Adrenal gland (tissue), 12 donors: Measurements from ENCODE around the gene RIMBP3C. TPM values are rescaled to one million over a fixed set of nuclear protein-coding genes. Genes with fewer than 3 reads are reported as not detected.
"Not testable (repeated sequence)": the region's sequence is repeated elsewhere in the genome, so short reads cannot be mapped to it uniquely, and the experiment has no call there.

ENCODE experiments used
- DNase-seq, 7 donors: peaks; one replicate each; pipeline ENCODE4 v3.0.0-alpha.2; 2019 to 2020
- H3K27ac ChIP-seq, 5 donors: fragments of 200-600 bp; sonication (generic) in 4 of 5; 1 replicate in 3 of 5; 2 replicates in 2 of 5; pipeline versions ENCODE4 v1.5.1 to v1.8.0; 2016 to 2020; ENCODE audit warnings: mild to moderate bottlenecking in 1 of 5
- H3K27me3 ChIP-seq: fragments of 200-600 bp; 2 replicates; pipeline ENCODE4 v1.8.0; 2021
- H3K36me3 ChIP-seq, 2 donors: fragments of 200-600 bp; replicated peaks in 1 of 2; 1 replicate in 1 of 2; 2 replicates in 1 of 2; pipeline versions ENCODE4 v1.5.1 to v1.8.0; 2018 to 2022
- H3K4me1 ChIP-seq, 2 donors: fragments of 200-600 bp; replicated peaks in 1 of 2; 1 replicate in 1 of 2; 2 replicates in 1 of 2; pipeline versions ENCODE4 v1.5.1 to v1.8.0; 2018 to 2021
- H3K4me3 ChIP-seq, 4 donors: fragments of 200-600 bp; sonication (generic) in 3 of 4; one replicate each; pipeline ENCODE4 v1.5.1; 2016 to 2018
- H3K9me3 ChIP-seq, 3 donors: fragments of 200-600 bp; sonication (generic) in 1 of 3; replicated peaks in 1 of 3; 1 replicate in 2 of 3; 2 replicates in 1 of 3; pipeline versions ENCODE4 v1.5.1 to v1.8.0; 2016 to 2021
- POLR2A ChIP-seq, 2 donors: fragments of 450-650 bp; IDR thresholded peaks; one replicate each; pipeline ENCODE4 v1.6.1; 2017; ENCODE audit warnings: antibody characterized with exemption in 2 of 2, mild to moderate bottlenecking in 2 of 2, moderate library complexity in 1 of 2
- WGBS, 4 donors: extraction: QIAGEN DNeasy Blood & Tissue Kit in 2 of 4; methylation state at CpG; one replicate each; pipeline versions ENCODE4 v1.1.5 to v1.1.7; 2013 to 2017; 5-methylcytosine and 5-hydroxymethylcytosine counted together
- intact Hi-C, 2 donors: fragments of 100-400 bp; cut with DNase I; formaldehyde crosslinking; loops; one replicate each; pipeline versions ENCODE4 v1.14.1 to v1.15.0; 2022 to 2023
- polyA plus RNA-seq, 3 donors: library from polyadenylated mRNA; stranded (reverse); fragments of 200-250 nt in 2 of 3; fragments of 350-450 nt in 1 of 3; fragmentation: Illumina TruSeq in 1 of 3; extraction: RNeasy Lipid Tissue Mini Kit (QIAGEN cat#74804) in 1 of 3; gene quantifications; one replicate each; pipeline ENCODE4 v1.2.3, GENCODE V29; 2013 to 2014
- total RNA-seq, 9 donors: library from RNA; depleted of rRNA in 4 of 9; stranded (reverse); fragments of >200 nt in 4 of 9; fragments of 120-200 nt in 1 of 9; fragmentation: NEBNext Ultra II Directional in 1 of 9; extraction: Animal tissue kit (Norgen Biotek cat#: 25700) in 1 of 9; gene quantifications; one replicate each; pipeline versions ENCODE4 v1.1.0 to v1.2.4, GENCODE V29; 2013 to 2023
- TF ChIP-seq, protein P1 (sequence below), 6 experiments: fragments of 450-650 bp in 4 of 6; fragments of 200-600 bp in 2 of 6; sonication (generic) in 1 of 6; IDR thresholded peaks; 1 replicate in 5 of 6; 2 replicates in 1 of 6; pipeline versions ENCODE4 v1.5.1 to v1.8.0; 2016 to 2021; ENCODE audit warnings: antibody characterized with exemption in 6 of 6, mild to moderate bottlenecking in 2 of 6, moderate library complexity in 1 of 6
- donor health status: healthy with polysubstance abuse.
- donor health status: Bipolar disorder and iron deficiency.
- donor health status: DM: yes; HTN: yes; CAD: no.
- donor health status: DM: no; HTN: no; CAD: no.
- donor health status: DM: no; HTN: no; CAD: no.
- donor health status: DM: yes; HTN: yes; CAD: no.

RIMBP3C gene
- total and polyA plus RNA-seq, 12 donors: 0.18 to 2.5 (median 0.28) TPM; not detected in 4

DNA sequence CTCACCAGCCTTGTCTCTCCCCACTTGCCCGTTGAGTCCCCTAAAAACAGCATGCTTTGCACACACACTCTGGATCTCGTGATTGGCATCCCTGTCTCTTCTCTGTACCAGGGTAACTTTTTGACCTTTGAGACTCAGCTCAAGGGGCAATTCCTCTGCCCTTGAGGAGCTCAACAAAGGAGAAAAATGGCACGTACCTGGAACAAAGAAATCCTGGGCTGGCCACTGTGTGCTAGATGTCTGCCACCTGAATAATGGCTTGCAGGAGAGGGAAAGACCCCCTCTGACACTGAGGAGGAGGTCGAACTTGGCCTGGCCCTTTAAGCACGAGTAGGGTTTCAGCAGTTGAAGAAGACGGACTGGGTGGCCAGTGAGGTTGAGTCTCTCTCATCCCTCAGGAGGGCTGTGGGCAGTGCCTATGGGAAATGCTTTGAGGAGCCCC lies 22.1 kb upstream of the RIMBP3C start:
- peaks cover 36 to 57% of the 10 kb centered on the region in 2 donors for H3K4me1 ChIP-seq
- TF ChIP-seq POLR2A (IDR thresholded peaks at IDR 0.05): no peak
- intact Hi-C loops: no loop called here
- DNase-seq: no peak
- no peak overlapping the region for H3K4me3 ChIP-seq
- no peaks in the 10 kb centered on the region for H3K9me3 ChIP-seq
- no peak overlapping the region for H3K27ac ChIP-seq
- no peaks in the 10 kb centered on the region for H3K36me3 ChIP-seq
- 47 to 64% (median 58%) methylated on average over 4 to 6 of the region's 6 CpGs for WGBS, 4 donors
- no peaks in the 10 kb centered on the region for H3K27me3 ChIP-seq

DNA sequence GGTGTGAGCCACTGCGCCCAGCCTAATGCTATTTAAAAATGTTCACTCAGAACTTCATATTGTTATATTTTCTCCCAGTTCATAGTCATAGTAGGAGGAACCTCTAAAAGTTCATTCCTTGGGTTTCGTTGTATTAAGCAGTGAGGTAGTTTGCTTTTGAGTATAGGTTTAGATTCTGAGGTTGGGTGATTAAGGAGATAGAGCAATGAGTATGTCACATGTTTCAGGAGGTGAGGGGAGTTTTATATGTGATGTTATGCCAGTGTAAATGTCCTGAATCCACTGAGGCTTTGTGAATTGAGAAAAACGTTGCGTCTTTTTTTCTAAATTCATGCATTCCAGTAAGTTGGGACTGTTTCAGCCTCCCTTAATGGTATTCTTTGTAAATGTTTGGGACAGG lies 20.4 kb upstream of the RIMBP3C start:
- 85 to 90% (median 89%) methylated on average over 4 of the region's 4 CpGs for WGBS, 4 donors
- H3K4me1 ChIP-seq: peaks cover 37 to 53% of the 10 kb centered on the region in 2 donors
- no peak for DNase-seq

DNA sequence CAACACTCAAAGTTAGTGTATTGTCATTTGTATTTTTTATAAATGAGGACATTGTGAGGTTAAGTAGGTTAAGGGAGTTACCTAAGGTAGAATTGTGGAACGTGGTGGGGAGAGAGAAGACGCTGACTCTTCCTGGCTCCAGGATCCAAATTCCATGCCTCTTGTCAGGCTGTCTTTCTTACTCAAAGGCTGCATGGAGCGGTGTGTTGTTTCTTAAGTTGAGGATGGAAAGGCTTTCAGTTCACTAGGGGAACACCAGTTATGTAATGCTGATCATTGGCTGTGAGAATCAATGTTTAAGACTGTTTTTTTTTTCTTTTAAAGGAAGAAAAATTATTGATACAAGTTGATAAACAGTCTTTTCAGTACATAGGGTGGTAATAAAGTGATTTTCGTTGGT lies 19.1 kb upstream of the RIMBP3C start:
- 53 to 64% (median 57%) methylated on average over 4 of the region's 4 CpGs for WGBS, 4 donors
- DNase-seq: no peak
- Histone ChIP-seq H3K27me3 (no peaks in the 10 kb centered on the region), H3K9me3 (no peaks in the 10 kb centered on the region), H3K4me3 (no peak overlapping the region), H3K36me3 (no peaks in the 10 kb centered on the region), H3K27ac (no peak overlapping the region), H3K4me1 (peaks cover 37 to 53% of the 10 kb centered on the region in 2 donors)
- TF ChIP-seq, protein P1, sequence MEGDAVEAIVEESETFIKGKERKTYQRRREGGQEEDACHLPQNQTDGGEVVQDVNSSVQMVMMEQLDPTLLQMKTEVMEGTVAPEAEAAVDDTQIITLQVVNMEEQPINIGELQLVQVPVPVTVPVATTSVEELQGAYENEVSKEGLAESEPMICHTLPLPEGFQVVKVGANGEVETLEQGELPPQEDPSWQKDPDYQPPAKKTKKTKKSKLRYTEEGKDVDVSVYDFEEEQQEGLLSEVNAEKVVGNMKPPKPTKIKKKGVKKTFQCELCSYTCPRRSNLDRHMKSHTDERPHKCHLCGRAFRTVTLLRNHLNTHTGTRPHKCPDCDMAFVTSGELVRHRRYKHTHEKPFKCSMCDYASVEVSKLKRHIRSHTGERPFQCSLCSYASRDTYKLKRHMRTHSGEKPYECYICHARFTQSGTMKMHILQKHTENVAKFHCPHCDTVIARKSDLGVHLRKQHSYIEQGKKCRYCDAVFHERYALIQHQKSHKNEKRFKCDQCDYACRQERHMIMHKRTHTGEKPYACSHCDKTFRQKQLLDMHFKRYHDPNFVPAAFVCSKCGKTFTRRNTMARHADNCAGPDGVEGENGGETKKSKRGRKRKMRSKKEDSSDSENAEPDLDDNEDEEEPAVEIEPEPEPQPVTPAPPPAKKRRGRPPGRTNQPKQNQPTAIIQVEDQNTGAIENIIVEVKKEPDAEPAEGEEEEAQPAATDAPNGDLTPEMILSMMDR (IDR thresholded peaks at IDR 0.05): no peak
- no peak for TF ChIP-seq POLR2A (IDR thresholded peaks at IDR 0.05)
- intact Hi-C loops: no loop called here

More for the DNA sequence above, 20.4 kb upstream of the RIMBP3C start:
- H3K4me3 ChIP-seq: no peak overlapping the region
- H3K9me3 ChIP-seq: no peaks in the 10 kb centered on the region
- intact Hi-C loops: no loop called here
- no peak overlapping the region for H3K27ac ChIP-seq
- H3K27me3 ChIP-seq: no peaks in the 10 kb centered on the region
- TF ChIP-seq, protein P1 (IDR thresholded peaks at IDR 0.05): no peak
- TF ChIP-seq POLR2A (IDR thresholded peaks at IDR 0.05): no peak
- H3K36me3 ChIP-seq: no peaks in the 10 kb centered on the region

DNA sequence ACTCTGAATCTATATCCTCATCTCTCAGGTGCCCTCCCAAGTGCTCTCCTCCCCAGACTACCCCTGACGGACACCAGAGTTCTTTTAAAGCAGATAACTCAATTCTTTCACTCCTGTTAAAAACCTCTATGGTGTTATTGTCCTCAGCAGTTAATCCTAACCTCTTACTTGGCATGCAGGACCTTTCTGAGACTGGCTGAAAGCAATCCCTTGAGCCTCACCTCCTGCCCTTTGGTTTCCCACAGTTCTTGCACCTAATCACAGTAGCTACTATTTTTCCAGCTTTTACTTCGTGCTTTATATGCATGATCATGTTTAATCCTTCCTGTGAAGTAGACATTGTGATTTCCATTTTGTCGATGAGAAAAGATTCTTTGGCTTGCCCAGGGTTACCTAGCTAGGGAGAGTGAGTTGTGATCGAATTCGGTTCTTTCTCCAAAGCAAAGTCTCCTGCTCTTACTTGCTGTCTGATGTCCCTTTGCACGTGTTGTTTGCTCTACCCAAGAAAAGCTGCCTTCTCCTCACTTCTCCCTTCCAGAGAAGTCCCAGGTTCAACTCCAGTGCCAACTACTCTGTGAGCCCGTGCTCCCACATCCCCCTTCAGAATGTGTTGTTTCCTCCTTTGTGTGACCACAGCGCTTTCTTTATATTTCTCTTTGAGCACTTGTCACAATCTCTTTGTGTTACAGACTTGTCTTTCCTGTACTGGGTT lies 18.4 kb upstream of the RIMBP3C start:
- intact Hi-C loops: no loop called here
- no peak for DNase-seq
- WGBS, 4 donors: 52 to 63% (median 57%) methylated on average over 8 of the region's 8 CpGs
- Histone ChIP-seq H3K36me3 (no peaks in the 10 kb centered on the region), H3K27ac (no peak overlapping the region), H3K4me3 (no peak overlapping the region), H3K4me1 (peaks cover 37 to 51% of the 10 kb centered on the region in 2 donors), H3K9me3 (no peaks in the 10 kb centered on the region), H3K27me3 (no peaks in the 10 kb centered on the region)
- TF ChIP-seq, protein P1 (IDR thresholded peaks at IDR 0.05): no peak
- TF ChIP-seq POLR2A (IDR thresholded peaks at IDR 0.05): no peak

DNA sequence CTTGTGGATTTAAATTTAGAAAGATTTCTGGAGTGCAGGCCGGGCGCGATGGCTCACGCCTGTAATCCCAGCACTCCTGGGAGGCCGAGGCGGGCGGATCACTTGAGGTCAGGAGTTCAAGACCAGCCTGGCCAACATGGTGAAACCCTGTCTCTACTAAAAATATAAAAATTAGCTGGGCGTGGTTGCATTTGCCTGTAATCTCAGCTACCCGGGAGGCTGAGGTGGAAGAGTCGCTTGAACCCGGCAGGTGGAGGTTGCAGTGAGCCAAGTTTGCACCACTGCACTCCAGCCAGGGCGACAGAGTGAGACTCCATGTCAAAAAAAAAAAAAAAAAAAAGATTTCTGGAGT lies 17.8 kb upstream of the RIMBP3C start:
- H3K27me3 ChIP-seq, intact Hi-C loops, DNase-seq, H3K36me3 ChIP-seq, H3K9me3 ChIP-seq: not testable (repeated sequence)
- WGBS, 4 donors: 39 to 51% (median 46%) methylated on average over 12 of the region's 12 CpGs
- peak overlapping the region in 1 of 4 donors; percentile 99 for H3K4me3 ChIP-seq
- peak overlapping the region in 1 of 5 donors; percentile 95 for H3K27ac ChIP-seq
- H3K4me1 ChIP-seq: peaks cover 33 to 46% of the 10 kb centered on the region in 2 donors
